ENCODE results near the gene RRN3.
A peak's percentile ranks its signal among the peaks of the same experiment; 100 is the strongest.
"Not testable (repeated sequence)": the region's sequence is repeated elsewhere in the genome, so short reads cannot be mapped to it uniquely, and the experiment has no call there.

The RRN3 gene

GRCh38 chr16:15051387-15051951 is 42.6 kb downstream of the RRN3 start:
- DNase-seq (ENCODE audit: low read depth, low spot score): no peak

- not testable (repeated sequence) for DNase-seq (ENCODE audit: low read depth, low spot score)
Measured at GRCh38 chr16:15050440-15050839, 43.6 kb downstream of the RRN3 start.

GRCh38 chr16:15049581-15050180 is 44.4 kb downstream of the RRN3 start:
- no peak for DNase-seq (ENCODE audit: low read depth, low spot score)

- DNase-seq (ENCODE audit: low read depth, low spot score): no peak
Measured at GRCh38 chr16:15046692-15047376, 47.2 kb downstream of the RRN3 start.

GRCh38 chr16:15045270-15045669 is 48.8 kb downstream of the RRN3 start:
- not testable (repeated sequence) for DNase-seq (ENCODE audit: low read depth, low spot score)

GRCh38 chr16:15044286-15044685 is 49.8 kb downstream of the RRN3 start:
- DNase-seq (ENCODE audit: low read depth, low spot score): no peak

- DNase-seq (ENCODE audit: low read depth, low spot score): no peak
Measured at GRCh38 chr16:15043344-15043743, 50.7 kb downstream of the RRN3 start.

- DNase-seq (ENCODE audit: low read depth, low spot score): peak; percentile 50
Measured at GRCh38 chr16:15041271-15042004, 52.6 kb downstream of the RRN3 start.

- no peak for DNase-seq (ENCODE audit: low read depth, low spot score)
Measured at GRCh38 chr16:15038689-15039088, 55.4 kb downstream of the RRN3 start.

GRCh38 chr16:15037745-15038144 is 56.3 kb downstream of the RRN3 start:
- no peak for DNase-seq (ENCODE audit: low read depth, low spot score)

- DNase-seq (ENCODE audit: low read depth, low spot score): no peak
Measured at GRCh38 chr16:15037003-15037402, 57.1 kb downstream of the RRN3 start.

- DNase-seq (ENCODE audit: low read depth, low spot score): no peak
Measured at GRCh38 chr16:15035163-15035729, 58.8 kb downstream of the RRN3 start.

- DNase-seq (ENCODE audit: low read depth, low spot score): no peak
Measured at GRCh38 chr16:15034266-15035162, 59.6 kb downstream of the RRN3 start.

GRCh38 chr16:15033309-15033707 is 60.8 kb downstream of the RRN3 start:
- DNase-seq (ENCODE audit: low read depth, low spot score): no peak

GRCh38 chr16:15032547-15033308 is 61.3 kb downstream of the RRN3 start:
- DNase-seq (ENCODE audit: low read depth, low spot score): no peak

- DNase-seq (ENCODE audit: low read depth, low spot score): no peak
Measured at GRCh38 chr16:15031586-15031985, 62.5 kb downstream of the RRN3 start.

- no peak for DNase-seq (ENCODE audit: low read depth, low spot score)
Measured at GRCh38 chr16:15031179-15031578, 62.9 kb downstream of the RRN3 start.

GRCh38 chr16:15029749-15030148 is 64.3 kb downstream of the RRN3 start:
- DNase-seq (ENCODE audit: low read depth, low spot score): not testable (repeated sequence)

GRCh38 chr16:15028801-15029698 is 65.0 kb downstream of the RRN3 start:
- DNase-seq (ENCODE audit: low read depth, low spot score): not testable (repeated sequence)
